ENCODE data around the gene SMYD3.
"Not testable (repeated sequence)": the region's sequence is repeated elsewhere in the genome, so short reads cannot be mapped to it uniquely, and the experiment has no call there.

DNA sequence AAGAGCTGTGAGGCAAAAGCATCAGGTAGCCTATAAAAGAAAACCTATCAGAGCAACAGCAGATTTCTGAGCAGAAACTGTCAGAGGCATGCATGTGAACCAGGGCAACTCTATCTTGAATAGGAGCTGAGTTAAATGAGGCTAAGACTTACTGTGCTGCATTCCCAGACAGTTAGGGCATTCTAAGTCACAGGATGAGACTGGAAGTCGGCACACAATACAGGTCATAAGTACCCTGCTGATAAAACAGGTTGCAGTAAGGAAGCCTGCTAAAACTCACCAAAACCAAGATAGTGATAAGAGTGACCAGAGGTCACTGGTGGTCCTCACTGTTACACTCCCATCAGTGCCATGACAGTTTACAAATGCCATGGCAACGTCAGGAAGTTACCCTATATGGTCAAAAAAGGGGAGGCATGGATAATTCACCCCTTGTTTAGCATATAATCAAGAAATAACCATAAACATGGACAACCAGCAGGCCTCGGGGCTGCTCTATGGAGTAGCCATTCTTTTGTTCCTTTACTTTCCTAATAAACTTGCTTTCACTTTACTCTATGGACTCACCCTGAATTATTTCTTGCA, 150.0 kb downstream of the SMYD3 start:
- TF ChIP-seq RAD21 (IDR thresholded peaks at IDR 0.05; ENCODE audit: low read length); SMC3 (IDR thresholded peaks at IDR 0.05; ENCODE audit: low read depth, low read length); CTCF (conservative IDR thresholded peaks at IDR 0.05; ENCODE audit: low read depth, low read length); POLR2A (IDR thresholded peaks at IDR 0.05; ENCODE audit: low read depth, low read length); MAFK (IDR thresholded peaks at IDR 0.05; ENCODE audit: low read depth, low read length); MAZ (IDR thresholded peaks at IDR 0.05; ENCODE audit: borderline replicate concordance, low read depth, low read length); BHLHE40 (IDR thresholded peaks at IDR 0.05; ENCODE audit: low read depth, low read length); RFX5 (IDR thresholded peaks at IDR 0.05; ENCODE audit: low read depth, low read length); MXI1 (IDR thresholded peaks at IDR 0.05; ENCODE audit: borderline replicate concordance, low read depth, low read length); RCOR1 (IDR thresholded peaks at IDR 0.05; ENCODE audit: insufficient replicate concordance, low read length); FOS (IDR thresholded peaks at IDR 0.05; ENCODE audit: low read depth, low read length); CHD1 (IDR thresholded peaks at IDR 0.05; ENCODE audit: low read depth, low read length): not testable (repeated sequence)
- TF ChIP-seq, protein P1, sequence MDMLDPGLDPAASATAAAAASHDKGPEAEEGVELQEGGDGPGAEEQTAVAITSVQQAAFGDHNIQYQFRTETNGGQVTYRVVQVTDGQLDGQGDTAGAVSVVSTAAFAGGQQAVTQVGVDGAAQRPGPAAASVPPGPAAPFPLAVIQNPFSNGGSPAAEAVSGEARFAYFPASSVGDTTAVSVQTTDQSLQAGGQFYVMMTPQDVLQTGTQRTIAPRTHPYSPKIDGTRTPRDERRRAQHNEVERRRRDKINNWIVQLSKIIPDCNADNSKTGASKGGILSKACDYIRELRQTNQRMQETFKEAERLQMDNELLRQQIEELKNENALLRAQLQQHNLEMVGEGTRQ (IDR thresholded peaks at IDR 0.05; ENCODE audit: low read depth, low read length) = not testable (repeated sequence)
- TF ChIP-seq, protein P2, sequence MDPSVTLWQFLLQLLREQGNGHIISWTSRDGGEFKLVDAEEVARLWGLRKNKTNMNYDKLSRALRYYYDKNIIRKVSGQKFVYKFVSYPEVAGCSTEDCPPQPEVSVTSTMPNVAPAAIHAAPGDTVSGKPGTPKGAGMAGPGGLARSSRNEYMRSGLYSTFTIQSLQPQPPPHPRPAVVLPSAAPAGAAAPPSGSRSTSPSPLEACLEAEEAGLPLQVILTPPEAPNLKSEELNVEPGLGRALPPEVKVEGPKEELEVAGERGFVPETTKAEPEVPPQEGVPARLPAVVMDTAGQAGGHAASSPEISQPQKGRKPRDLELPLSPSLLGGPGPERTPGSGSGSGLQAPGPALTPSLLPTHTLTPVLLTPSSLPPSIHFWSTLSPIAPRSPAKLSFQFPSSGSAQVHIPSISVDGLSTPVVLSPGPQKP (IDR thresholded peaks at IDR 0.05; ENCODE audit: borderline replicate concordance, low read depth, low read length) = not testable (repeated sequence)
